DOHH2 (cell line): ENCODE data around the gene GPC6.

Experiments used
- CTCF ChIP-seq: fragments of 200-600 bp; sonication (generic); IDR thresholded peaks from one replicate; pipeline ENCODE4 v1.5.1; 2014; ENCODE audit warnings: antibody characterized with exemption, mild to moderate bottlenecking, low read depth, low read length; ENCODE audit not compliant: poor library complexity, severe bottlenecking
- EZH2phosphoT487 ChIP-seq: fragments of 200-600 bp; sonication (generic); IDR thresholded peaks from 2 replicates; pipeline ENCODE4 v1.6.1; 2017; ENCODE audit warnings: borderline replicate concordance, mild to moderate bottlenecking, antibody characterized with exemption, low read length, moderate library complexity, mixed read lengths

- TF ChIP-seq CTCF (no peak), EZH2phosphoT487 (no peak)
These were observed 1205.0 kb downstream of the GPC6 start for GRCh38 chr13:94431574-94431973.
